GM04504 (cell line): ENCODE data around the gene ANKEF1.

Source experiments
- DNase-seq: peaks from one replicate; pipeline ENCODE4 v3.0.0-alpha.2; 2012; ENCODE audit warnings: low read depth

The ANKEF1 gene

DNA sequence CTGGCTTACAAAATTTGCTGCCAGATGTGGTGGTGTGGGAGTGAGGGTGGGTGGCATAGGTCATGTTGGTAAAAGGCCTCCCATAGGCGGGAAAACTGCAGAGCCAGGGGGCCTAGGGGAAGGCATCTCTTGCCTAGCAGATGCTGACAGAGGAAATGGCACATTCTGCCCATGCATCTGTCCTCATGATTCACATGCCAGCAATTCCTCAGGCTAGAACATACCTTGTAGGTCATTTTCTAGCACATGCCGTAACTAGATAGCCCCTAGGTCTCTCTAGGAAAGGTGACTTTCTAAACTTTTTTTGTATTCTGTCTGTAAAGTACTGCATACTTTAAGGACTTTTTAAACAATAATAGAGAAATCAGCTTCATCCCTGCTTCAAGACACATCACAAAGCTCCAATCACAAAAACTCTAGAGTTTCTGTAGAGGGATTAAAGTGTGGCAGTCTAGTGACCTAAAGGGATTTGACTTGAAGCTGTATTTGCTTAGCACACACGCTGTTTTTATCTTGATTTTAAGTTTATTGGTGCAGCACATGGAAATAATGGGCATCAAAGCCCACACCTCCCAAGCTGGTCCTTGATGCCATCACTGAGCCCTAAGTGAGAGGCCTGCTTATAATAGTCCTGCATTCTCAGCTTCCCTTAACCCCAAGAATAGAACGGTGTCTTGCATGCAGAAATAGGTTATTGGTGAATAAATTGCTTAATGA is 55.2 kb downstream of the ANKEF1 start:
- no peak for DNase-seq

DNA sequence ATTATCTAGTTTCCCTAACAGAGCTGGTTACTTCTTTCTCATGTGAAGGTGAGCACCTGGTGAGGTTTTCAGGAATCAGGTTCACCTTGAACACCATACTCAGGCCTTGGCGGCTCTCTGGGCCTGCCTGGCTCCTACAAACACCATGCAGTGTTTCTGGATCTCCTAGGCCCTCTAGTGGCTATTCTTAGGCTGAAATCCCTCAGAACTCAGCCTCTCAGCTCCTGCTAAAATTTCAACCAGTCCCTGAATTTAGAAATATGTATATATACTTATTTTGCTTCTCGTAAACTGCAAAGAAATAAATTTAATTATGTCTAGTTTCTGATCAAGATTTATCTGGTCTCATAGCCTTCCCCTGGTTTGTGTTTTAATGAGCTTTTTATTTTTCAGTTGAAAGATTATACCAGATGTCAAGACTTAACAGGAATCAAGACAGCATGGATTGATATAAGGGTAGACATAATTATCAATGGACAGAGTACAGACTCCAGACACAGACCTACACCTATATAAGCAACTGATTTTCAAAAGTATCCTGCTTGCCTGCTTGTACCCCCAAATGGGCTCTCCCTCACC is 55.9 kb downstream of the ANKEF1 start:
- DNase-seq: no peak

DNA sequence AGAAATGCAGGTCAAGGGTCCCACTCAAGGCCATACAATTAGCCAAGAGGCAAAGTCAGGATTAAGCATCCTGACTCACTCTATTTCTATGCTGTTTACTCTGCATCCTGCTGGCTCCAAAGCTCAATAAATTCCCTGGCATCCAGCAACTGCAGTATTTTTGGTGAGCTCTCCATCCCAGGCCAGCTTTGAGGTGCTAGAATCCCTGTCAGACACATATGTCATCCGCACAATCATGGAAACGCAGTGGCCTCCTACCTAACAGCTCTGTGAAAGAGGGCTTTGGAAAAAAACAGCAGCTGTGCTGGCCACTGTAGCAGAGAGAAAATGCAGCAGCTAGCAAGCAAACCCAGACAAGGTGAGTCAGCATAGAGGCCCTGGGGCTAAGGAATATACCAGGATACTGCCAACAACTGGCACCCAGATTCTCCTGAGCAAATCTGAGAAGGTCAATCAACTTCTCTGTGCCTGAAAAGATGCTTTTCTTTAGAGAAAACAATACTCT is 58.4 kb downstream of the ANKEF1 start:
- DNase-seq: peak; percentile 70

DNA sequence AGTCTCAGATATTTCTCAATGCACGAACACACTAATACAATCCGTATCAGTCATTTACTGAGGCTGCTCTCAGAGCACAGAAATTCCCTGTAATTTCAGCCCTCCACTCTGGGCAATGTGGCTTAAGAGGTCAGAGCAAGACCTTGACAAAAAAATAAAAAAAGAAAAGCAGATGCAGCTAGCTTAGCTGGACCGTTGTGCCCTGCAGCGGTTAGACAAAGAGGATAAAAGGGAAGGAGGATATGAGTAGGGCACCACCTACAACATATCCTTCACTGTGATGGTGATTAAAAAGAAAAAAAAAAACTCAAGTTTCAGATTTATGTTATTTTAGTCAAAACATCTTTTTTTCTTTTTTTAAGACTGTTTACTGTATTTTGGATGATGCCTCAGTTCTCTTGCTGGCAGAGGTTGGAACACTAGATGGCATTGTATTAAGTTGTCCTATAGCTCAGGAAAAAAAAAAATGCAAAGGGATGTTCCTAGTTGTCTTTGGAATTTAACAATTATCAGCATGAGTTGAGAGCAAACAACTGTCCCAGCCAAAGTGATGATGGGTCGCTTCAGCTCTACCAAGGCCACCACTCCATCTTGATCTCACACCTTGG is 59.9 kb downstream of the ANKEF1 start:
- no peak for DNase-seq

DNA sequence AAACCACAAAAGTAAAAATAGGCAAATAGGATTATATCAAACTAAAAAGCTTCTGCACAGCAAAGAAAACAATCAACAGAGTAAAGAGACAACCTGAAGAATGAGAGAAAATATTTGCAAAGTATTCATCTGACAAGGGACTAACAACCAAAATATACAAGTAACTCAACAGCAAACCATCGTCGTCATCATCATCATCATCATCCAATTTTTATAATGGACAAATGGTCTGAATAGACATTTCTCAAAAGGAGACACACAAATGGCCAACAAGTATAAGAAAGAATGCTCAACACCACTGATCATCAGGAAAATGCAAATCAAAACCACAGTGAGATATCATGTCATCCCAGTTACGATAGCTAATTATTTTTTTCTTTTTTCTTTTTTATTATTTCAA is 62.0 kb downstream of the ANKEF1 start:
- no peak for DNase-seq

DNA sequence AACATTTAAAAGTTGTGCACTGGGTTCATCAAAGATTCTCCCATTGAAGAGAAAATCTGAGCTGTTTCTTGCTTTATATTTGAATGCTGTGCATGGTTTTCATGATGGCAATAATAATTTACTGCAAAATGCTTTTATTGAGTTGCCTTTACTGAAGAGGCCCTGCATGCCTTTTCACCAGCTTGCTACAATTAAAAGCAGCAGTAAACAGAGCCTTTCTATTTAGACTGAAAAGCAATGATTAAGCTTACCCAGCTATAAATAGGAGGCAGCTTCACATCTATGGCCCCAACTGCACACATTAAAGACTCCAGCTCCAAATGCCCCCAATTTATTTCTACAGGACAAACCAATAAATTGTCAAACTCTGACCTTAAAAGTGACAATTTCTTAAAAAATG is 70.3 kb downstream of the ANKEF1 start:
- DNase-seq: no peak
